ENCODE measurements around the gene SLC4A9.

Gene SLC4A9

DNA sequence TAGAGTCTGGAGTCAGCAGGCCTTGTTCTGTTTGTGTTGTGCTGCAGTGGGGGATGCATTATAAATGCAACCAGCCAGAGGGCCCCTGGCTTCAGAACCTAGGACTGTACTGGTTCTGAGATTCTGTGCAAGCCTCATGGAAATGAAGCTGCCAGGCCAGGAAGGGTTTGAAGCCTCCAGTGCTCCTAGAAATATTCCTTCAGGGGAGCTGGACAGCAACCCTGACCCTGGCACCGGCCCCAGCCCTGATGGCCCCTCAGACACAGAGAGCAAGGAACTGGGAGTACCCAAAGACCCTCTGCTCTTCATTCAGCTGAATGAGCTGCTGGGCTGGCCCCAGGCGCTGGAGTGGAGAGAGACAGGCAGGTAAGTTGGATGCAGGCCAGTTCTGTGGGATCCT, at the start of gene SLC4A9:
SLC4A9 (plus strand) TSS at position 94 of the 400 bp plus-strand sequence; CDS start at position 137, 43 bp downstream.
- DNase-seq (ENCODE audit: low spot score) = no peak

GRCh38 chr5:140310434-140310833, 49.6 kb upstream of the SLC4A9 start:
- DNase-seq (ENCODE audit: low spot score) = no peak

DNA sequence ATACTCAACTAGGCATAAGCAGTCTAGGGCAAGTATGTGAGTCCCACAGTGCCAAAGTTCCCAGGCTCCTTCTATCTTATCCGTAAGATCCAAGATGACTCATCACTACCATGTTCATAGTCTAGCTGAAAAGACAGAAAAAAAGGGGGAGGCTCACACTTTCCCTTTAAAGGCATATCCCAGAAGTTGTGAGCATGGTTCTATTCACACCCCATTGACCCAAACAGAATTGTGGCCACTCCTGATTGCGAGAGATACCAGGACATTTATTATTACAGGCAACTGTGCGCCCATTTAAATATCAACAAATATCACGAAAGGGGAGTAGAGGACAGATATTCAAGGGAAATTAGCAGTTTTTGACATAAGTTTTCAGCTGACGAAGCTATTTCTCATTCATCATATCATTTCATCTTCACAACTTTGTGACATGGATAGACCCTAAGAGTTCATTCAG, 49.0 kb upstream of the SLC4A9 start:
- no peak for DNase-seq (ENCODE audit: low spot score)

- no peak for DNase-seq (ENCODE audit: low spot score)
These were observed 47.8 kb upstream of the SLC4A9 start for GRCh38 chr5:140312067-140312790.

- DNase-seq (ENCODE audit: low spot score) = no peak
These were observed 47.2 kb upstream of the SLC4A9 start for GRCh38 chr5:140312791-140313189.

GRCh38 chr5:140317859-140318258, 42.1 kb upstream of the SLC4A9 start:
- no peak for DNase-seq (ENCODE audit: low spot score)

GRCh38 chr5:140318792-140319191, 41.2 kb upstream of the SLC4A9 start:
- no peak for DNase-seq (ENCODE audit: low spot score)

- DNase-seq (ENCODE audit: low spot score) = no peak
These were observed 40.2 kb upstream of the SLC4A9 start for GRCh38 chr5:140319833-140320232.

GRCh38 chr5:140321796-140322195, 38.2 kb upstream of the SLC4A9 start:
- no peak for DNase-seq (ENCODE audit: low spot score)

GRCh38 chr5:140322751-140323731, 37.0 kb upstream of the SLC4A9 start:
- peak; percentile 89 for DNase-seq (ENCODE audit: low spot score)

GRCh38 chr5:140324041-140324600, 35.9 kb upstream of the SLC4A9 start:
- no peak for DNase-seq (ENCODE audit: low spot score)

DNA sequence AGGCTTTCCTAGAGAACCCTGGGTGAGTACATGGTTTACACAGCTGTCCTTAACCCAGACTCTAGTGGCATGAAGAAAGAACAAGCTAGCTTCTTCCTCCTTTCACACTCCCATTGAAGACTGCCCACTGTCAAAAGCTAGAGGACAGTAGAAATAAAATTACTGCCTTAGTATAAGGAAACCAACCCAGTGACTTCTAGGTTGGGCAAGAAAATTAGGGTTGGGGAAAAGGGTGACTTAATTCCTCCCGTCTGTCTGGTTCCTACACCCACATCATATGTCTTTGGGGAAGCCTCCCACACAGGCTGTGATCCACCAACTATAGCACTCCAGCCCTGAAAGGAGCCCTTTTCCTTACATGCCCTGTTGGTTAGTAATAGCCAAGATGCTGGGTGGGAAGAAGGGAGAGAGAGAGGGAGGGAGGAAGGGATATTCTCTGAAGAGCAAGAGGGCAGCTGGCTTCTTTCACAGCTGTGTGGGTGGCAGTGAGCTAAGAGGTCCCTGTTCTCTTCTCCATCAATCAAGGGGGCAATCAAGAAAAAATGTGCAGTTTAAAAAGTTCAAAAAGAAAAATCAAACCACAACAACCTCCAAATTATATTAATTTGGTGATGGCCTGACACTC, 35.3 kb upstream of the SLC4A9 start:
- DNase-seq (ENCODE audit: low spot score) = peak; percentile 65

DNA sequence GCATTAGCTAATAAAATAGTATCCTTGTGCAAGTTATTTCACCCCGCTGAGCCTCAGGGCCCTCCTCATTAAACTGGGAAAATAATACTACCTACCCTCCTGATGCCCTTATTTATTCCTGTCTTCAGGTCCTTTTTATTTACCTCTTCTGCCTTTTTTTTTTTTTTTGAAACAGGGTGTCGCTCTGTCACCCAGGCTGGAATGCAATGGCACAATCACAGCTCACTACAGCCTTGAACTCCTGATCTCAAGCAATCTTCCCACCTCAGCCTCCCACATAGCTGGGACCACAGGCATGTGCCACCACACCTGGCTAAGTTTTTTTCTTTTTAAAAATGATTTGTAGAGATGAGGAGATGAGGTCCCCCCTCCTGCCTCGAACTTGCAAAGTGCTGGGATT, 34.5 kb upstream of the SLC4A9 start:
- DNase-seq (ENCODE audit: low spot score) = no peak

DNA sequence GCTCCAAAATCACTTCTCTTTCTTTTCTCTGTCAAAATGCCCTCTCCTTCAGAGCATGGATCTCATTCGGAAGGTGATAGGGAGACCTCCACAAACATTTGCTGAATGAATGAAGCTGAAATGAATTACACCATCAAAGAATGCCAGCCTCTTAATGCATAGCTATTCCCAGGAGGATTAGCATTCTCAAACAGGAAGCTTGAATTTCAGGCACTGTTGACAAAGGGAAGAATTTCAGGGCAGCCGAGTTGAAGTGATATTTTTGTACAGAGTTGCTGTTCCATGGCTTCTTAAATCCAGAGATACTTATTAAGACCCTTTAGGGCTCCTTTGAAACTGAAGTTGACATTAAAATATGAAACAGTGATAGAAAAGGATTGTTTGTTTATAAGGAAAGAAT, 32.4 kb upstream of the SLC4A9 start:
- no peak for DNase-seq (ENCODE audit: low spot score)

DNA sequence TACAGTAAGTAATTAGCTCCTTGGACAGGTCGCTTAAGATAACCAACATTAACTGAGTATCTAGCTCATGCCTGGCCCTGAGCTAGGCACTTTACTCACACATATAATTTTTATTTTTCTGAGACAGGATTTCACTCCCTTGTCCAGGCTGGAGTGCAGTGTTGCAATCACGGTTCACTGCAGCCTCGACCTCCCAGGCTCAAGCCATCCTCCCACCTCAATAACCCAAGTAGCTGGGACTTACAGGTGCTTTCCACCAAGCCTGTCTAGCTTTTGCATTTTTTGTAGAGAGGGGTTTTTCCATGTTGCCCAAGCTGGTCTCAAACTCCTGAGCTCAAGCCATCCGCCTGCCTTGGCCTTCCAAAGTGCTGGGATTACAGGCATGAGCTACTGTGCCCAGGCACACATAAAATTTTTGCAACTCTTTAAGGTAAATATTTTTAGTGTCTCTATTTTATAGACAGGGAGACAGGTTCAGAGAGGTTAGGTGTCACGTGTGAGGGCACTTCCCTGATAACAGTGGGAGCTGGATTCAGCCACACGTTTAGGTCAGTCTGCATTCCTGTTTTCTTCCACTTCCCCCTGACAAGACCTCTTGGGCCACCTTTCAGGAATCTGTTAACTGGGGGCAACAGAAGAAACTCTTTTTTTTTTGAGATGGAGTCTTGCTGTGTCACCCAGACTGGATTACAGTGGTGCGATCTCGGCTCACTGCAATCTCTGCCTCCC, 31.8 kb upstream of the SLC4A9 start:
- no peak for DNase-seq (ENCODE audit: low spot score)

DNA sequence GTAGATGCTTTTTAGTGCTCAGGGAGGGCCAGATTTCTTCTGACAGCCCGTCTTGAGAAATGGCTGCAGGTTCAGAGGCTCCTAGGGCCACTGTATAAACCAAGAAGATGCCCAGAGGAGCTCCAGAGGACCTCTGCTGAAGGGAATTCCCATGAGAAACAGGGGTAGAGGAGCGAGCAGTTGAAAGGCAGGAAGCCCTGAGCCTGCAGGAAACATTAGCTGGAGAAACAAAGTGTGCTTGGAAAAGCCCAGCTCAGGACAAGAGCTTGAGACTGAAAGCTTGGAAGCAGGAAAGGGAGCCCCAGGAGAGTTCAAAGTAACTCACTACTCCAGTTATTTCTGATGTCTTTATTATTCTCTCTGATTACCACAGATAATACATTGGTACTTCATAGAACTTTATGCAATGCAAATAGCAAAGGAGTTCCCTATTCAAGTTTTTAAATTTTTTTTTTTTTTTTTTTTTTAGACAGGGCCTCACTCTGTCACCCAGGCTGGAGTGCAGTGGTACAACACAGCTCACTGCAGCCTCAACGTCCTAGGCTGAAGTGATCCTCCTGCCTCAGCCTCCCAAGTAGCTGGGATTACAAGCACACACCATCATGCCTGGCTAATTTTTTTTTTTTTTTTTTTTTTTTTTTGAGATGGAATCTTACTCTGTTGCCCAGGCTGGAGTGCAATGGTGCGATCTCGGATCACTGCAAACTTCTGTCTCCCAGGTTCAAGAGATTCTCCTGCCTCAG, 30.1 kb upstream of the SLC4A9 start:
- DNase-seq (ENCODE audit: low spot score) = no peak

GRCh38 chr5:140331638-140332037, 28.4 kb upstream of the SLC4A9 start:
- no peak for DNase-seq (ENCODE audit: low spot score)

DNA sequence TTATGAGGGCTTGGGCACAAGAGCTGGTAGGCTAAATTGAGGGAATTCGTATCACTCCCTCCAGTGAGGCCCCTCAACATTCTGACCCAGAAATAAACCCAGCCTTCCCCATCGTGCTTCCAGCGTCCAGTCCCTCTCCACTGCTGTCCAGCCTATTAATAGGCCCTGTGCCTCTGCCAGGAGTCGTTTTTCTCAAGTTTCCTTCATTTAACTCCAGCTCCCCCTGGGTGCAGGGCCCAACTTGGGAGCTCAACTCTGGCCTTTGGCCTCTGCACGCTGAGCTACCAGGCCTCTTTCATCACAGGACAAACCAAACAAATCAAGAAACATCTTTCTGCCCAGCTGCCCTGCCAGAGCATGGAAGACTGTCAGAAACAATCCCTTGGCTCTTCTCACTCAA, 23.6 kb upstream of the SLC4A9 start:
- DNase-seq (ENCODE audit: low spot score) = no peak

DNA sequence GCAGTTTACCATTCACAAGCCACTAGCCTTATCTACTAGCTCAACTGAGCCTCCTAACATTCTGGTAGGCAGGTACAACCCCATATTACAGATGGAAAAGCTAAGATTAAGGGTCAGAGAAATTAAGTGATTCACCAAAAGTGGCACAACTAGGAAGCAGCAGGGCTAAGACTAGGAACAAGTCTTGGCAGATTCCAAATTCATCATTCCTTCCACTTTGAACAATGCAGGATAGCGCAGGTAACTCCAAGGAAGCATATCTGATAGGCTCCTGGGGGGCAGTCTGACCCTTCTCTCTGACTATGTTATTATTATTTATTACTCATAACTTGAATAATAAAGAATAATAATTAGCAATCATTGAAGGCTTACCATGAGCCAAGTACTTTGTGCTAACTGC, 22.1 kb upstream of the SLC4A9 start:
- DNase-seq (ENCODE audit: low spot score) = no peak

GRCh38 chr5:140338336-140338735, 21.7 kb upstream of the SLC4A9 start:
- DNase-seq (ENCODE audit: low spot score) = no peak

DNA sequence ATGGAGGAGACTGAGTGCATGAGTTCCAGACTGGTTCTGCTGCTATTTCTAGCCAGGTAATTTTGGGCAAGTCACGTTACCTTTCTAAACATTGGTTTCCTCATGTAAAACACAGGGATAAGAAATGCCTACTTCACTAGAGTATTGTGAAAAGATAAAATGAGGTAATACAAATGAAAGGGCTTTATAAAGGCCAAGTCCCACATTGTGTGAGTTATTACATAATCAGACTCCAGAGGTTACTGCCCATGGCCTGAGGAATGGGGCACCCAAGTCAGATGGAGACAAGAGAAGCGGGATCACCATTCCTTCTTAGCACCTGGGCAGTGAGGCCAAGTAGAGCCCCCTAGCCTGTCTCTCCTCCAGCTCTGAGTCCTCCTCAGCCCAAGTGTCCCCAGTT, 21.1 kb upstream of the SLC4A9 start:
- no peak for DNase-seq (ENCODE audit: low spot score)
